Peyer's patch (tissue), 4 donors: ENCODE results near the gene ZNF76. TPM values are rescaled to one million over a fixed set of nuclear protein-coding genes. Genes with fewer than 3 reads are reported as not detected.

Experiments
- DNase-seq, 3 donors: peaks; one replicate each; pipeline ENCODE4 v3.0.0-alpha.2; 2017 to 2019
- H3K27ac ChIP-seq, 4 donors: fragments of 200-600 bp; sonication (generic); one replicate each; pipeline ENCODE4 v1.5.1; 2016 to 2019
- H3K27me3 ChIP-seq, 2 donors: fragments of 200-600 bp; sonication (generic); one replicate each; pipeline ENCODE4 v1.5.1; 2019
- H3K36me3 ChIP-seq, 3 donors: fragments of 200-600 bp; sonication (generic); one replicate each; pipeline ENCODE4 v1.5.1; 2016 to 2019
- H3K4me1 ChIP-seq, 4 donors: fragments of 200-600 bp; sonication (generic); one replicate each; pipeline ENCODE4 v1.5.1; 2016 to 2019
- H3K4me3 ChIP-seq, 4 donors: fragments of 200-600 bp; sonication (generic); 1 replicate in 3 of 4; 2 replicates in 1 of 4; pipeline ENCODE4 v1.5.1; 2016 to 2019; ENCODE audit warnings: mild to moderate bottlenecking in 1 of 4
- H3K9me3 ChIP-seq, 4 donors: fragments of 200-600 bp; sonication (generic); one replicate each; pipeline ENCODE4 v1.5.1; 2016 to 2019; ENCODE audit warnings: mild to moderate bottlenecking in 1 of 4
- POLR2A ChIP-seq, 2 donors: fragments of 450-650 bp; IDR thresholded peaks; one replicate each; pipeline ENCODE4 v1.5.1; 2017; ENCODE audit warnings: antibody characterized with exemption in 2 of 2, mild to moderate bottlenecking in 2 of 2, moderate library complexity in 2 of 2
- total RNA-seq, 4 donors: library from RNA; depleted of rRNA; stranded (reverse); fragments of >200 nt; gene quantifications; one replicate each; pipeline ENCODE4 v1.1.0, GENCODE V29; 2016
- TF ChIP-seq, protein P1 (sequence below), 6 experiments: fragments of 450-650 bp in 4 of 6; fragments of 200-600 bp in 2 of 6; sonication (generic) in 1 of 6; IDR thresholded peaks; one replicate each; pipeline ENCODE4 v1.5.1; 2017 to 2019; ENCODE audit warnings: antibody characterized with exemption in 6 of 6, mild to moderate bottlenecking in 3 of 6, moderate library complexity in 1 of 6

The ZNF76 gene
- total RNA-seq, 4 donors from 2014 or later: 26.3 to 182 (median 54.8) TPM

GRCh38 chr6:35283361-35283760 is 23.8 kb downstream of the ZNF76 start:
- Histone ChIP-seq H3K36me3 (peaks cover 0 to 72% (median 0%) of the 10 kb centered on the region in 3 donors), H3K27me3 (no peaks in the 10 kb centered on the region), H3K4me1 (no peaks in the 10 kb centered on the region), H3K27ac (no peak overlapping the region), H3K4me3 (no peak overlapping the region), H3K9me3 (no peaks in the 10 kb centered on the region)
- DNase-seq: no peak
- TF ChIP-seq, protein P1, sequence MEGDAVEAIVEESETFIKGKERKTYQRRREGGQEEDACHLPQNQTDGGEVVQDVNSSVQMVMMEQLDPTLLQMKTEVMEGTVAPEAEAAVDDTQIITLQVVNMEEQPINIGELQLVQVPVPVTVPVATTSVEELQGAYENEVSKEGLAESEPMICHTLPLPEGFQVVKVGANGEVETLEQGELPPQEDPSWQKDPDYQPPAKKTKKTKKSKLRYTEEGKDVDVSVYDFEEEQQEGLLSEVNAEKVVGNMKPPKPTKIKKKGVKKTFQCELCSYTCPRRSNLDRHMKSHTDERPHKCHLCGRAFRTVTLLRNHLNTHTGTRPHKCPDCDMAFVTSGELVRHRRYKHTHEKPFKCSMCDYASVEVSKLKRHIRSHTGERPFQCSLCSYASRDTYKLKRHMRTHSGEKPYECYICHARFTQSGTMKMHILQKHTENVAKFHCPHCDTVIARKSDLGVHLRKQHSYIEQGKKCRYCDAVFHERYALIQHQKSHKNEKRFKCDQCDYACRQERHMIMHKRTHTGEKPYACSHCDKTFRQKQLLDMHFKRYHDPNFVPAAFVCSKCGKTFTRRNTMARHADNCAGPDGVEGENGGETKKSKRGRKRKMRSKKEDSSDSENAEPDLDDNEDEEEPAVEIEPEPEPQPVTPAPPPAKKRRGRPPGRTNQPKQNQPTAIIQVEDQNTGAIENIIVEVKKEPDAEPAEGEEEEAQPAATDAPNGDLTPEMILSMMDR (IDR thresholded peaks at IDR 0.05): no peak
- no peak for TF ChIP-seq POLR2A (IDR thresholded peaks at IDR 0.05)

- H3K9me3 ChIP-seq: no peaks in the 10 kb centered on the region
- H3K4me1 ChIP-seq: no peaks in the 10 kb centered on the region
- no peak overlapping the region for H3K4me3 ChIP-seq
- H3K36me3 ChIP-seq: peaks cover 0 to 96% (median 0%) of the 10 kb centered on the region in 3 donors
- DNase-seq: no peak
- H3K27me3 ChIP-seq: no peaks in the 10 kb centered on the region
- TF ChIP-seq, protein P1 (IDR thresholded peaks at IDR 0.05): no peak
- TF ChIP-seq POLR2A (IDR thresholded peaks at IDR 0.05): no peak
- H3K27ac ChIP-seq: no peak overlapping the region
Observed at GRCh38 chr6:35287671-35288396, 28.3 kb downstream of the ZNF76 start.

- no peak for DNase-seq
- TF ChIP-seq, protein P1 (IDR thresholded peaks at IDR 0.05): no peak
- TF ChIP-seq POLR2A (IDR thresholded peaks at IDR 0.05): no peak
- H3K9me3 ChIP-seq: no peaks in the 10 kb centered on the region
- no peaks in the 10 kb centered on the region for H3K27me3 ChIP-seq
- peaks cover 0 to 96% (median 0%) of the 10 kb centered on the region in 3 donors for H3K36me3 ChIP-seq
- H3K27ac ChIP-seq: no peak overlapping the region
- no peak overlapping the region for H3K4me3 ChIP-seq
- no peaks in the 10 kb centered on the region for H3K4me1 ChIP-seq
Observed at GRCh38 chr6:35288834-35289233, 29.3 kb downstream of the ZNF76 start.

DNA sequence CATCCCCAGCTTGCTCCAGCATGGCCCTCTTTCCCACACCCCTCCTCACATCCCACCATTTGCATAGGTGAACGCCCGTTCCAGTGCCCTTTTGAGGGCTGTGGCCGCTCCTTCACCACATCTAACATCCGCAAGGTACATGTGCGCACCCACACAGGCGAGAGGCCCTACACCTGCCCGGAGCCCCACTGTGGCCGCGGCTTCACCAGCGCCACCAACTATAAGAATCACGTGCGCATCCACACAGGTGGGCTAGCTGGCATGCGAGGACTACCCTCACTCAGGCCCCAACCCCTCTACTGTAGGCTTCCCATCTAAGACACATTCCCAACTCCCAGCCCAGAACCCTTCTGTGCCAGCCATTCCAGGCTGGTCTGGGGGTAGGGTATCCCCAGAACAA is 32.0 kb downstream of the ZNF76 start:
- Histone ChIP-seq H3K4me3 (no peak overlapping the region), H3K27ac (no peak overlapping the region), H3K27me3 (no peaks in the 10 kb centered on the region), H3K36me3 (peaks cover 0 to 84% (median 0%) of the 10 kb centered on the region in 3 donors), H3K4me1 (no peaks in the 10 kb centered on the region), H3K9me3 (no peaks in the 10 kb centered on the region)
- no peak for TF ChIP-seq POLR2A (IDR thresholded peaks at IDR 0.05)
- TF ChIP-seq, protein P1 (IDR thresholded peaks at IDR 0.05): no peak
- DNase-seq: no peak

DNA sequence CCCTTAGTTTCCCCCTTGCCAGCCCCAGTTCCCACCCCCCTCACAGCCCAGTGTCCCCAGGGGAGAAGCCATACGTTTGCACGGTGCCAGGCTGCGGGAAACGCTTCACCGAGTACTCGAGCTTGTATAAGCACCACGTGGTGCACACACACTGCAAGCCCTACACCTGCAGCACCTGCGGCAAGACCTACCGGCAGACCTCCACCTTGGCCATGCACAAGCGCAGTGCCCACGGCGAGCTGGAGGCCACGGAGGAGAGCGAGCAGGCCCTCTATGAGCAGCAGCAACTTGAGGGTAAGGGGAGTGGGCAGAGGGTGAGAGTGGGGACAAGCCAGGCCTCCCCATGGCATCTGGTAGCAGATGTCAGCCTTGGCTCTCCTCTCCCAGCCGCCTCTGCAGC is 33.0 kb downstream of the ZNF76 start:
- no peaks in the 10 kb centered on the region for H3K27me3 ChIP-seq
- TF ChIP-seq POLR2A (IDR thresholded peaks at IDR 0.05): no peak
- TF ChIP-seq, protein P1 (IDR thresholded peaks at IDR 0.05): no peak
- DNase-seq: no peak
- no peaks in the 10 kb centered on the region for H3K9me3 ChIP-seq
- no peak overlapping the region for H3K27ac ChIP-seq
- H3K36me3 ChIP-seq: peaks cover 0 to 74% (median 0%) of the 10 kb centered on the region in 3 donors
- H3K4me1 ChIP-seq: peaks cover 0 to 8% (median 1%) of the 10 kb centered on the region in 4 donors
- H3K4me3 ChIP-seq: no peak overlapping the region
